OCI-LY7 (cell line): ENCODE data around the gene WWTR1.

ENCODE experiments used
- CTCF ChIP-seq: fragments of 200-600 bp; sonication (generic); conservative IDR thresholded peaks from 2 replicates; pipeline ENCODE4 v1.5.1; 2014; ENCODE audit warnings: mild to moderate bottlenecking, antibody characterized with exemption, low read length, moderate library complexity, mixed read lengths
- EZH2phosphoT487 ChIP-seq: fragments of 200-600 bp; sonication (generic); IDR thresholded peaks from 2 replicates; pipeline ENCODE4 v1.6.1; 2018; ENCODE audit warnings: low read depth, borderline replicate concordance, mild to moderate bottlenecking, mixed run types, antibody characterized with exemption, low read length, moderate library complexity, mixed read lengths

- TF ChIP-seq CTCF (no peak), EZH2phosphoT487 (no peak)
Observed at GRCh38 chr3:149657321-149657925, 402 bp downstream of the WWTR1 start.
